GM10248 (cell line): ENCODE data around the gene PFN2.

Experiments
- CTCF ChIA-PET: fragments of 300-600 bp; sonication (Branson Sonifier 250); formaldehyde crosslinking; extraction: SDS; loops from one replicate; lab custom pipeline; 2021; ENCODE audit warnings: antibody characterized with exemption; lab: Yijun Ruan, JAX
- POLR2A ChIA-PET: fragments of 350-650 bp; sonication (Branson Sonifier 250); formaldehyde crosslinking; extraction: SDS; loops from one replicate; lab custom pipeline; 2020; ENCODE audit warnings: antibody characterized with exemption; lab: Yijun Ruan, JAX
- DNase-seq: peaks from one replicate; pipeline ENCODE4 v3.0.0; 2012; ENCODE audit errors: extremely low spot score
- TF ChIP-seq, protein P1 (sequence below): IDR thresholded peaks from 2 replicates; pipeline ENCODE4 v1.5.1; 2012; ENCODE audit warnings: mild to moderate bottlenecking, low read depth; ENCODE audit errors: extremely low read depth, missing control alignments, control extremely low read depth

The PFN2 gene

DNA sequence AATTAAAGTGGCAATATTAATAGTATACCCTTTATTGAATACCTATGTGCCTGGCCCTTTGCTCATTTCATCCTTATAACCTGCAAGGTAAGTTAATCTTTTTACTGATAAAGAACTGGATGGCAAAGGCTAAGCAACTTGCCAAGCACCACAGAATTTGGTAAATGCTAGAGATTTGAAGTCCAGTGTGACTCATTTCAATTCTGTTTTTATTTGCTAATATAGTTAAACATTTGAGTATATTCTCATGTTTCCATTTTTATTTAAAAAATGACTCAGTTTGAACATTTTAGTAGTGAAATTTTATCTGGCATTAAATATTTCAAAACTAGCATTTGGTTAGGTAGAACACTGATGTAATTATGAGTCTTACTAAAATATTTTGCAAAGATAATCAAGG is 11.3 kb downstream of the PFN2 start:
- ChIA-PET POLR2A (no interaction called here), CTCF (interaction anchor here (2.7 kb wide), 1 partner anchor 224 kb away, joined by 10 read pairs; no protein-coding TSS in a partner anchor)
- DNase-seq: no peak
- TF ChIP-seq, protein P1, sequence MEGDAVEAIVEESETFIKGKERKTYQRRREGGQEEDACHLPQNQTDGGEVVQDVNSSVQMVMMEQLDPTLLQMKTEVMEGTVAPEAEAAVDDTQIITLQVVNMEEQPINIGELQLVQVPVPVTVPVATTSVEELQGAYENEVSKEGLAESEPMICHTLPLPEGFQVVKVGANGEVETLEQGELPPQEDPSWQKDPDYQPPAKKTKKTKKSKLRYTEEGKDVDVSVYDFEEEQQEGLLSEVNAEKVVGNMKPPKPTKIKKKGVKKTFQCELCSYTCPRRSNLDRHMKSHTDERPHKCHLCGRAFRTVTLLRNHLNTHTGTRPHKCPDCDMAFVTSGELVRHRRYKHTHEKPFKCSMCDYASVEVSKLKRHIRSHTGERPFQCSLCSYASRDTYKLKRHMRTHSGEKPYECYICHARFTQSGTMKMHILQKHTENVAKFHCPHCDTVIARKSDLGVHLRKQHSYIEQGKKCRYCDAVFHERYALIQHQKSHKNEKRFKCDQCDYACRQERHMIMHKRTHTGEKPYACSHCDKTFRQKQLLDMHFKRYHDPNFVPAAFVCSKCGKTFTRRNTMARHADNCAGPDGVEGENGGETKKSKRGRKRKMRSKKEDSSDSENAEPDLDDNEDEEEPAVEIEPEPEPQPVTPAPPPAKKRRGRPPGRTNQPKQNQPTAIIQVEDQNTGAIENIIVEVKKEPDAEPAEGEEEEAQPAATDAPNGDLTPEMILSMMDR: no peak

DNA sequence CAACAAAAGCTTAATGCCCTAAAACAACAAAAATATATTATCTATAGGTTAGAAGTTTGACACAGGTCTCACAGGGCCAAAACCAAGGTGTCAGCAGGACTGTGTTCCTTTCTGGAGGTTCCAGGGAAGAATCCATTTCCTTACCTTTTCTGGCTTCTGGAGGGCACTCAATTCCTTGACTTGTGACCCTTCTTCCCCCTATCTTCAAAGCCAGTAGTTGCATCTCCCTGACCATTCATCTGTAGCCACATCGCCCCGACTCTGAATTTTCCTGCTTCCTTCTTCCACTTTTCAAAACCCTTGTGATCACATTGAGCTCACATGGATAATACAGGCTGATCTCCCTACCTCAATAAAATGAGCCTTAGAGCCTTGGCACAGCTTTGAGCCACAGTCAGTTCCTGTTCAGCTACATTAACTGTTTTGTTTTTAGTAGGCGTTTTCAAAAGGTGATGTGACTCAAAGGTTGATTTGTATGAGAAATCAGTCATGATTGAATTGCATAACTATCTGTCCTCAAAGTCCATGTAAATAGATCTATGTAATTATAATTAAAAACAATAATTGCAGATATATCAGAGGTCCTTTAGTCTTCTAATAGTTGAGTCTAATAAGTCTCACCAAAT is 12.4 kb downstream of the PFN2 start:
- DNase-seq: no peak
- CTCF ChIA-PET: interaction anchor here (0.7 to 2.7 kb wide), 9 partner anchors 9 to 261 kb away, joined by 3 to 15 read pairs (median 4); no protein-coding TSS in a partner anchor

DNA sequence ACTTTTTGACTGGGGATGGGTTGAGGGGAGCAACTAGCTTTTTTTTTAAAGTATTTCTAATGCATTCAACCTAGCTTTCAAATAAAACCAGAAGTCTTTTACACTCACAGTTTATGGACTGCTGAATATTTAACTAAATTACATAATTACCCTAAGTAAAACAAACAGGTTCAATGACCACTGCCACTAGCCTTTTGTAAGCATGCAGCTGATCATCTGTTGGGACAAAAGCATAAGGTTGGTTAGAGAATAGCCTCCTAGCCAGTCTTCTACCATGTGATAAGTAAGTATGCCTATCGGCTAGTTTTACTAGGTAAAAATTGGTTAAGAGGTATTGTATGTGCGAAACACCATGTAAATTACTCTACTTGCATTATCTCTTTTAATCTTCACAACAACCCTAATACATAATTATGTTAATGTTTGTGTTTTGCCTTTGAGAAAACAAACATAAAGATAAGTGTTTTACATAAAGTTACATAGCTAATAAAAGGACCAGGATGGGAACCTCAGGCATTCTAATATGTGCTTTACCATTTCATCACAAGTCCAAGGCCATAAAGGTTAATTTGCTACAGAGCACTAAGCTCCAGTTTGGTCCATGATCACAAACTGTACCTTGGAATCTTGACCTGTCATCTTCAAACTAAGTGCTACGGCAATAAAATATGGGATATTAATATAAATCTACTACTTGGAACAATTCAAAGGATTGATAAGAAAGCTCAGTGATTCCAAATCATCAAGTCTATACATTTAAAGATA is 13.2 kb downstream of the PFN2 start:
- CTCF ChIA-PET: interaction anchor here (0.6 to 2.7 kb wide), 10 partner anchors 10 to 262 kb away, joined by 3 to 15 read pairs (median 4); no protein-coding TSS in a partner anchor
- POLR2A ChIA-PET: no interaction called here
- TF ChIP-seq, protein P1: no peak
- no peak for DNase-seq

More for the DNA sequence above, 12.4 kb downstream of the PFN2 start:
- POLR2A ChIA-PET: no interaction called here
- TF ChIP-seq, protein P1: no peak

DNA sequence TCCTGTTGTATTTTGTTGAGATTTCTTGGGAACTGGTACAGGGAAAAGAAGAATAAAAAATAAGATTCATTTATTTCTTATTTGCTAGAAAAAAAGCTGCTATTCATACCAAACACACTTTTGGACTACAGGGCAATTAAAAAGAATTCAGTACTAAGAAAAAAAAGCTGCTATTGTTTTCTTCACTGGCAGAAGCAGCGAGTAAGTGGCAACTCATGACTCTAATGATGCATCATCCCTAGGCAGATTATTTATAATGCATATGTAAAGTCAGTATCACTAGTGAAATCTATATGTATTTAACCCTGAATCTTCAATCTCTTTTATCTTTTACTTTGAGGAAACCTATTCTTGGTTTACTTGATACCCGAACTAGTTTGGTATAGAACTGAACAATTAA is 15.2 kb downstream of the PFN2 start:
- CTCF ChIA-PET: interaction anchor here (0.9 to 1.8 kb wide), 4 partner anchors 12 to 184 kb away, joined by 3 to 8 read pairs (median 4); no protein-coding TSS in a partner anchor
- POLR2A ChIA-PET: no interaction called here
- DNase-seq: no peak
- TF ChIP-seq, protein P1: no peak

DNA sequence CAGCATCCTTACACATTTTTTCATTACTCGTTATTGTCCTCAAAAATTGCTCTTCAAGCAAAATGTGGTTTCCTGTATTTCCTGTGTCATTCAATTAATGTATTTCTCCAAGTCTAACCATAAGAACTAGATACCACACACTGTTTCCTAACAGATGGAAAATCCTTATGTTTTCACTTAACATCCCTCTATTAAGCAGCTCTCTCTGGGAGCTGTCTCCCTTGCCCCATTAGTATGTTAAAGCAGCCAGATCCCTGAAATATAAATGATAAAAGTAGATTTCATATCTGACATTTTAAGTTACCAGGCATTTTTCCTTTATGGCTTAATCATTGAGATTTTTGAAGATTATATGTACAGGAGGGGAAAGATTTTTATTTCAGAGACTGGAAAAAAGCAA is 15.9 kb downstream of the PFN2 start:
- TF ChIP-seq, protein P1: no peak
- POLR2A ChIA-PET: no interaction called here
- CTCF ChIA-PET: interaction anchor here (1.2 to 1.8 kb wide), 4 partner anchors 9 to 183 kb away, joined by 3 to 8 read pairs (median 4); no protein-coding TSS in a partner anchor

DNA sequence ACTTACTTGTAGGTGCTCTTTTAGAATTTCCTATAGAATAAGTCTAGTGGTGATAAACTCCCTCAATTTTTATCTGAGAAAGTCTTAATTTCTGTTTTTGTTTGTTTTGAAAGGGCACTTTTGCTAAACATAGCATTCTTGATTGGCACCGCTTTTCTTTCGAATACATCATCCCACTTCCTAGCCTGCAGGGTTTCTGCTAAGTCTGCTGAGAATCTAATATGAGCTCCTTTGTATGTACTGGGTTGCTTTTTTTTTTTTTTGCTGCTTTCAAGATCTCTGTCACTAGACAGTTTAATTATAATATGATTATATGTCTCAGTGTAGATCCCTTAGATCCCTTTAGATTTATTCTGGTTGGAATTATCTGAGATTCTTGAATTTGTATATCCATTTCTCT is 21.5 kb downstream of the PFN2 start:
- TF ChIP-seq, protein P1: no peak
- DNase-seq: no peak
- POLR2A ChIA-PET: no interaction called here
- CTCF ChIA-PET: interaction anchor here (0.6 kb wide), 1 partner anchor 532 kb away, joined by 4 read pairs; no protein-coding TSS in a partner anchor

More for the DNA sequence above, 15.9 kb downstream of the PFN2 start:
- no peak for DNase-seq
